Neuron (in vitro differentiated cells): ENCODE data around the gene LMLN.
"Not testable (repeated sequence)": the region's sequence is repeated elsewhere in the genome, so short reads cannot be mapped to it uniquely, and the experiment has no call there.

Experiments used
- H2AFZ ChIP-seq: one replicate; pipeline ENCODE4 v1.6.1; 2013; ENCODE audit warnings: low read depth, mild to moderate bottlenecking, inconsistent platforms, low read length, moderate library complexity
- H3K27me3 ChIP-seq: one replicate; pipeline ENCODE4 v1.6.1; 2013; ENCODE audit warnings: low read length; ENCODE audit not compliant: insufficient read depth
- H3K36me3 ChIP-seq: one replicate; pipeline ENCODE4 v1.6.1; 2013; ENCODE audit warnings: low read length; ENCODE audit not compliant: insufficient read depth
- H3K4me1 ChIP-seq: one replicate; pipeline ENCODE4 v1.6.1; 2013; ENCODE audit warnings: low read length; ENCODE audit not compliant: insufficient read depth
- H3K4me3 ChIP-seq: 2 replicates; pipeline ENCODE4 v1.5.1; 2013; ENCODE audit warnings: mild to moderate bottlenecking, low read length, moderate library complexity
- H3K9me3 ChIP-seq: one replicate; pipeline ENCODE4 v1.6.1; 2013; ENCODE audit warnings: low read length

Gene LMLN

DNA sequence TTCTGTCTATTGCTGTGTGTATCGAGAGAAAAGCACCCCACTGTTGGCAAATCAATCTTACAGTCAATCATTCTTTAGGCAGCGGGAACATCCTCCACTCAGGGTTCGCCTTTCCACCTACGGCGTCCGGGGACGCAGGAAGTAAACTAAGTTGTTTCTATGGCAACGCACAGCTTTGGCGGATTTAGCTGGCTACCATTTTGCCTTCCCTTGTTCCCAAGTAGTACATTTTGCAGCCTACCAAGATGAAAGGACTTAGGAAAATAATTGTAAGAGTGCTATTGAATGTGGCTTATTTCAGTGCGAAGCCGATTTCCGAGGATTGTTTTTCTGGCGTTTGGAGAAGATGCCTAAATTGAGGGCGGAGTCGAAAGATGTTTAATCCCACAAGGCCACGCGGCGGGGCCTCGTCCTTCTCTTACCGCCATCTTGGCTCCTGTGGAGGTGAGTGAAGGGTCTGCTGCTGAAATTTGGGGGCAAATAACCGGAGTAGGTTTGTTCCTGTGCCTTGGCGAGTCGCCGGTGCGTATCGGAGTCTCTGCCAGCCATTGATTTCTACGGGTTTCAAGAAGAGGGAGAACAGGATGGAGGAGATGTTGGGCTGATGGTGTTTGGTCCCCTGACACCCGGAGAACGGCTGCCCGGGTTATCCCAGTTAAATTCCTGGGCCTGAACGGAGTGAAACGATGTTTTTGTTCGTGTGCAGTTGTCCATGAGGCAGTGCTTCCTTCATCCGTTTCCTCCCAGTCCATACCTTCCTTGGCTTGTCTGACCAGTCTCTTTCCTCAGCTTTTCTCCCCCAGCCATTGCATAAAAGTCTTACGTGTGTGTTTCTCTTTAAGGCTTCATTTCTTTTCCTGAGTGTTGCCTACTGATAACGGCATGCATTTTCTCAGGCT, 10.0 kb upstream of the LMLN start, which contains the start of gene RPL35A:
TSS of gene RPL35A (plus strand) at position 413 of the 899 bp plus-strand sequence. CDS start 778 bp downstream, outside the sequence.
- H3K36me3 ChIP-seq, result peaks cover 38% of the 10 kb centered on the region
- peak within 1 kb of the TSS; percentile 18 for H2AFZ ChIP-seq
- peak within 1 kb of the TSS; percentile 72 for H3K4me3 ChIP-seq
- H3K27me3 ChIP-seq, result no peaks in the 10 kb centered on the region
- H3K9me3 ChIP-seq, result no peaks in the 10 kb centered on the region
- peaks cover 20% of the 10 kb centered on the region for H3K4me1 ChIP-seq

- H3K36me3 ChIP-seq, result peaks cover 45% of the 10 kb centered on the region
- H3K4me3 ChIP-seq, result peak overlapping the region; percentile 72
- H2AFZ ChIP-seq, result no peak overlapping the region
- no peaks in the 10 kb centered on the region for H3K9me3 ChIP-seq
- H3K27me3 ChIP-seq, result no peaks in the 10 kb centered on the region
- peaks cover 20% of the 10 kb centered on the region for H3K4me1 ChIP-seq
These were observed 9.3 kb upstream of the LMLN start for GRCh38 chr3:197950677-197951061.

GRCh38 chr3:197951392-197951990, 8.5 kb upstream of the LMLN start:
- H3K36me3 ChIP-seq, result peaks cover 53% of the 10 kb centered on the region
- peak overlapping the region; percentile 72 for H3K4me3 ChIP-seq
- H3K4me1 ChIP-seq, result peaks cover 20% of the 10 kb centered on the region
- no peaks in the 10 kb centered on the region for H3K27me3 ChIP-seq
- no peak overlapping the region for H2AFZ ChIP-seq
- H3K9me3 ChIP-seq, result no peaks in the 10 kb centered on the region

DNA sequence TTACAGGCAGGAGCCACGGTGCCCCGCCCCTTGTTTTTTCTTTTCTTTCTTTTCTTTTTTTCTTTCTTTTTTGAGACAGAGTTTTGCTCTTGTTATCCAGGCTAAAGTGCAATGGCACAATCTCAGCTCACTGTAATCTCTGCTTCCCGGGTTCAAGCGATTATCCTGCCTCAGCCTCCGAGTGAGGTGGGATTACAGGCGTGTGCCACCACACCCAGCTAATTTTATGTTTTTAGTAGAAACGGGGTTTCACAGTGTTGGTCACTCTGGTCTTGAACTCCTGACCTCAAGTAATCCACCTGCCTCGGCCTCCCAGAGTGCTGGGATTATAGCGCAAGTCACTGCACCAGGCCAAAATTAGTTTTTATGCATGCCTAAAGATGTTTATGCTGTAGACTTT, 7.6 kb upstream of the LMLN start:
- no peaks in the 10 kb centered on the region for H3K27me3 ChIP-seq
- H3K36me3 ChIP-seq, result peaks cover 56% of the 10 kb centered on the region
- H2AFZ ChIP-seq, result no peak overlapping the region
- no peaks in the 10 kb centered on the region for H3K9me3 ChIP-seq
- H3K4me1 ChIP-seq, result peaks cover 20% of the 10 kb centered on the region
- no peak overlapping the region for H3K4me3 ChIP-seq

DNA sequence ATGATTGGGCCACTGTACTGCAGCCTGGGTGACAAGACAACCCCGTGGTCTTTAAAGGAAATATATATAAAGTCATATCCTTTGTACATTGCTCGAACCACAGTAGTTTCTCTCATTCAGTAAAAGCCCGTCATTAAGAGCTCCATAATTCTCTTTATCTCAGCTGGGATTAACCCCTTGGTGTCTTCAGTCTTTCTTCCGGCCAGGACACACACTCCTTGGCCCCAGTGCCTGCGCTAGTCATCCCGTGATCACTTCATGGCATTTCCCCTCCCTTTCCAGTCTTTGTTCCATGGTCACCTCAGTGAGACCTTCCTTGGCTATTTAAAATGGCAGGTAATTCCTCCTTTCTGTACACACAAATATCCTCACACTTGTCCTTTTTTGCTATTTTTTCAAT, 6.7 kb upstream of the LMLN start:
- no peak overlapping the region for H3K4me3 ChIP-seq
- H3K36me3 ChIP-seq, result peaks cover 56% of the 10 kb centered on the region
- no peaks in the 10 kb centered on the region for H3K9me3 ChIP-seq
- no peak overlapping the region for H2AFZ ChIP-seq
- H3K4me1 ChIP-seq, result peaks cover 20% of the 10 kb centered on the region
- no peaks in the 10 kb centered on the region for H3K27me3 ChIP-seq

GRCh38 chr3:197953881-197954280, 6.1 kb upstream of the LMLN start:
- no peaks in the 10 kb centered on the region for H3K27me3 ChIP-seq
- peaks cover 20% of the 10 kb centered on the region for H3K4me1 ChIP-seq
- peaks cover 56% of the 10 kb centered on the region for H3K36me3 ChIP-seq
- H2AFZ ChIP-seq, result no peak overlapping the region
- H3K9me3 ChIP-seq, result no peaks in the 10 kb centered on the region
- no peak overlapping the region for H3K4me3 ChIP-seq

DNA sequence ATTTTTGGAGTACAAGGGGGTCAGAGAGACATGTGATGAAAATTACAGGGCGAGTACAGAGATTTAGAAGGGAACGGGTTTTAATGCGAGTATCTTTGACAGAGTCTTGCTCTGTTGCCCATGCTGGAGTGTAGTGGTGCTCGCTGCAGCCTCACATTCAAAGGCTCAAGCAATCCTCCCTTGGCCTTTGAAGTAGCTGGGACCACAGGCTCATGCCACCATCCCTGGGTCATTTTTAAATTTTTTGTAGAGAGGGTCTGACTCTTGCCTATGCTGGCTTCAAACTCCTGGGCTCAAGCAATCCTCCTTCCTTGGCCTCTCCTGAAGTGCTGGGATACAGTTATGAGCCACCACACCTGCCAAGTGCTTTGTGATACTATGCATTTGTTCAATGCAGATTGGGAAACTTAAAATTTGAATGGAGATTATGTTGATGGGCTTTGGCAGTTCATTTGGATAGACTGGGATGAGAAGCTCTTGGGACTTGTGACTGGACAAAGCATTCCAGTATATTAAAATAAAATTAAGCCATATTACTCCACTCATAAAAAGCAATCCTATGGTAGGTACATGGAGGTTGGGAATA, 4.0 kb upstream of the LMLN start:
- Histone ChIP-seq H3K9me3 (no peaks in the 10 kb centered on the region), H2AFZ (no peak overlapping the region), H3K27me3 (no peaks in the 10 kb centered on the region), H3K36me3 (peaks cover 54% of the 10 kb centered on the region), H3K4me1 (peaks cover 22% of the 10 kb centered on the region), H3K4me3 (no peak overlapping the region)

DNA sequence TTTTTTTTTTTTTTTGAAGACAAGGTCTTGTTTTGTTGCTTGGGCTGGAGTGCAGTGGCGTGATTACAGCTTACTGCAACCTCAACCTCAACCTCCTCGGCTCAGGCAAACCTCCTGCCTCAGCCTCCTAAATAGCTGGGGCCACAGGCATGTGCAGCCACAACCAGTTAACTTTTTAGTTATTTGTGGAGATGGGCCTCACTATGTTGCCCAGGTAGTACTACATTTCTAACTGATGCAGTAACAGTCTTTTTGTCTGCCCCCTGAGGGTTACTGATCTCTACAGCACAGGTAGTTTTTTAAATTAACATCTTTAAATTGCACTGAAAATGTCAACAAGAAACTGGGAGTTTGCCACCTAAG, 3.4 kb upstream of the LMLN start:
- no peak overlapping the region for H2AFZ ChIP-seq
- H3K9me3 ChIP-seq, result no peaks in the 10 kb centered on the region
- peaks cover 23% of the 10 kb centered on the region for H3K4me1 ChIP-seq
- H3K36me3 ChIP-seq, result peaks cover 48% of the 10 kb centered on the region
- H3K4me3 ChIP-seq, result no peak overlapping the region
- no peaks in the 10 kb centered on the region for H3K27me3 ChIP-seq

- peaks cover 17% of the 10 kb centered on the region for H3K4me1 ChIP-seq
- H3K4me3 ChIP-seq, result no peak overlapping the region
- no peak overlapping the region for H2AFZ ChIP-seq
These were observed 2.3 kb upstream of the LMLN start for GRCh38 chr3:197957790-197958133.

DNA sequence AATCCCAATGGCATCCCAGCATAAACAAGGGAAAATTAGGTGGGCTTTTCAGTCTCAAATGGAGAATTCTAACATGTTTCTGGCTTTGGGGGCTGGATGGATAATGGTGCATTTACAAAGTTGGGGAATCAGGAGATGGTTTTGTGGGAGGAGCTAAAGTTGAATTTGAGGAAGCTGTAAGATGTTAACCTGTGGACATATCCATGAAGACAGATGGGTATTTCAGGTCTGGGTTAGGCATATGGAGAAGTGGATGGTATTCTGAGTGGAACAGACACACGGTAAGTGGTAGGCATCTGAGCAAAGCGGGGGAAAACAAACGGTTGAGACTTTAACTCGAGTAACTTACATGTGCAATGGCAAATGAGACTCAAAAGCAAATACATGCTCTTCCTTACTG, 1.7 kb upstream of the LMLN start:
- peaks cover 17% of the 10 kb centered on the region for H3K4me1 ChIP-seq
- peaks cover 35% of the 10 kb centered on the region for H3K36me3 ChIP-seq
- H3K27me3 ChIP-seq, result no peaks in the 10 kb centered on the region
- no peaks in the 10 kb centered on the region for H3K9me3 ChIP-seq
- H3K4me3 ChIP-seq, result no peak overlapping the region
- H2AFZ ChIP-seq, result no peak overlapping the region

More at GRCh38 chr3:197957790-197958133, 2.3 kb upstream of the LMLN start:
- no peaks in the 10 kb centered on the region for H3K9me3 ChIP-seq
- peaks cover 40% of the 10 kb centered on the region for H3K36me3 ChIP-seq
- no peaks in the 10 kb centered on the region for H3K27me3 ChIP-seq

- H2AFZ ChIP-seq, H3K9me3 ChIP-seq, H3K4me3 ChIP-seq, H3K27me3 ChIP-seq: not testable (repeated sequence)
- H3K4me1 ChIP-seq, result peaks cover 17% of the 10 kb centered on the region
- peaks cover 30% of the 10 kb centered on the region for H3K36me3 ChIP-seq
These were observed 1.2 kb upstream of the LMLN start for GRCh38 chr3:197958848-197959247.

GRCh38 chr3:197959500-197959890, 522 bp upstream of the LMLN start:
- H3K9me3 ChIP-seq, result no peaks in the 10 kb centered on the region
- peak overlapping the region; percentile 71 for H3K4me3 ChIP-seq
- peak overlapping the region; percentile 86 for H2AFZ ChIP-seq
- H3K4me1 ChIP-seq, result peaks cover 17% of the 10 kb centered on the region
- peaks cover 23% of the 10 kb centered on the region for H3K36me3 ChIP-seq
- no peaks in the 10 kb centered on the region for H3K27me3 ChIP-seq
